COR-L47 (cell line): ENCODE results near the gene CABLES1.

Source experiments
- DNase-seq: peaks from one replicate; lab custom pipeline; 2025; lab: John Stamatoyannopoulos, UW

The CABLES1 gene

GRCh38 chr18:23169673-23170044 lies 34.4 kb downstream of the CABLES1 start:
- DNase-seq = no peak

- DNase-seq = no peak
Measured at GRCh38 chr18:23170137-23170536, 34.9 kb downstream of the CABLES1 start.

- DNase-seq = no peak
Measured at GRCh38 chr18:23171581-23172156, 36.4 kb downstream of the CABLES1 start.

GRCh38 chr18:23172591-23173380 lies 37.5 kb downstream of the CABLES1 start:
- no peak for DNase-seq

- DNase-seq = no peak
Measured at GRCh38 chr18:23173912-23174311, 38.6 kb downstream of the CABLES1 start.

GRCh38 chr18:23176701-23177432 lies 41.6 kb downstream of the CABLES1 start:
- no peak for DNase-seq

GRCh38 chr18:23177433-23178072 lies 42.3 kb downstream of the CABLES1 start:
- no peak for DNase-seq

- DNase-seq = no peak
Measured at GRCh38 chr18:23178201-23178600, 42.9 kb downstream of the CABLES1 start.

- DNase-seq = peak; percentile 41
Measured at GRCh38 chr18:23178661-23179081, 43.4 kb downstream of the CABLES1 start.

GRCh38 chr18:23179416-23179815 lies 44.1 kb downstream of the CABLES1 start:
- DNase-seq = no peak

- DNase-seq = no peak
Measured at GRCh38 chr18:23181547-23181946, 46.3 kb downstream of the CABLES1 start.

GRCh38 chr18:23182606-23183005 lies 47.3 kb downstream of the CABLES1 start:
- DNase-seq = no peak

- no peak for DNase-seq
Measured at GRCh38 chr18:23183411-23184150, 48.3 kb downstream of the CABLES1 start.

- no peak for DNase-seq
Measured at GRCh38 chr18:23186781-23187180, 51.5 kb downstream of the CABLES1 start.

- DNase-seq = no peak
Measured at GRCh38 chr18:23188068-23188760, 52.9 kb downstream of the CABLES1 start.

- no peak for DNase-seq
Measured at GRCh38 chr18:23189099-23189498, 53.8 kb downstream of the CABLES1 start.

GRCh38 chr18:23189768-23190661 lies 54.7 kb downstream of the CABLES1 start:
- no peak for DNase-seq

GRCh38 chr18:23191232-23191631 lies 55.9 kb downstream of the CABLES1 start:
- no peak for DNase-seq

- DNase-seq = no peak
Measured at GRCh38 chr18:23193742-23194141, 58.5 kb downstream of the CABLES1 start.
